SKM-1 (cell line): Measurements from ENCODE around the gene DRAXIN.
A peak's percentile ranks its signal among the peaks of the same experiment; 100 is the strongest.

ENCODE experiments used
- DNase-seq: peaks from one replicate; lab custom pipeline; 2025; ENCODE audit not compliant: unreplicated experiment; lab: John Stamatoyannopoulos, UW

The DRAXIN gene

GRCh38 chr1:11735854-11736745 lies 44.6 kb downstream of the DRAXIN start, which contains the start of gene AGTRAP:
Gene AGTRAP, plus strand, starts transcription at chr1:11736136. Its CDS starts 73 bp downstream, at chr1:11736209.
- peak; percentile 76 for DNase-seq

GRCh38 chr1:11736746-11737639 lies 45.5 kb downstream of the DRAXIN start:
- DNase-seq, result peak; percentile 83

GRCh38 chr1:11738096-11738495 lies 46.6 kb downstream of the DRAXIN start:
- no peak for DNase-seq

- DNase-seq, result peak; percentile 68
These were observed 47.3 kb downstream of the DRAXIN start for GRCh38 chr1:11738783-11739182.

- DNase-seq, result peak; percentile 72
These were observed 49.0 kb downstream of the DRAXIN start for GRCh38 chr1:11740258-11741192.

GRCh38 chr1:11741482-11741881 lies 50.0 kb downstream of the DRAXIN start:
- no peak for DNase-seq

GRCh38 chr1:11741919-11742558 lies 50.5 kb downstream of the DRAXIN start:
- DNase-seq, result no peak

- no peak for DNase-seq
These were observed 52.8 kb downstream of the DRAXIN start for GRCh38 chr1:11744287-11744686.

GRCh38 chr1:11746092-11746491 lies 54.6 kb downstream of the DRAXIN start:
- no peak for DNase-seq

- no peak for DNase-seq
These were observed 55.4 kb downstream of the DRAXIN start for GRCh38 chr1:11746795-11747487.

GRCh38 chr1:11748294-11749202 lies 57.0 kb downstream of the DRAXIN start:
- DNase-seq, result no peak

GRCh38 chr1:11749203-11749689 lies 57.7 kb downstream of the DRAXIN start:
- DNase-seq, result no peak

GRCh38 chr1:11749996-11750395 lies 58.5 kb downstream of the DRAXIN start:
- no peak for DNase-seq

- DNase-seq, result no peak
These were observed 59.6 kb downstream of the DRAXIN start for GRCh38 chr1:11751087-11751486.

- DNase-seq, result no peak
These were observed 61.0 kb downstream of the DRAXIN start for GRCh38 chr1:11752359-11753088.

GRCh38 chr1:11753555-11754208 lies 62.2 kb downstream of the DRAXIN start:
- no peak for DNase-seq

- DNase-seq, result no peak
These were observed 65.5 kb downstream of the DRAXIN start for GRCh38 chr1:11757047-11757446.
